KMS-11 (cell line): ENCODE results near the gene PLXNA4.

Experiments used
- H2AFZ ChIP-seq: fragments of 200-600 bp; sonication (generic); 2 replicates; pipeline ENCODE4 v1.6.1; 2016; ENCODE audit warnings: antibody characterized with exemption, mixed run types, low read depth
- H3K27ac ChIP-seq: fragments of 200-600 bp; sonication (generic); 2 replicates; pipeline ENCODE4 v1.6.1; 2016; ENCODE audit warnings: mild to moderate bottlenecking, mixed run types
- H3K27me3 ChIP-seq: fragments of 200-600 bp; sonication (generic); 2 replicates; pipeline ENCODE4 v1.6.1; 2017; ENCODE audit warnings: mild to moderate bottlenecking, low read depth, mixed run types, moderate library complexity; ENCODE audit not compliant: insufficient read depth
- H3K36me3 ChIP-seq: fragments of 200-600 bp; sonication (generic); 2 replicates; pipeline ENCODE4 v1.6.1; 2017; ENCODE audit warnings: mild to moderate bottlenecking, mixed run types; ENCODE audit not compliant: insufficient read depth
- H3K4me1 ChIP-seq: fragments of 200-600 bp; sonication (generic); 2 replicates; pipeline ENCODE4 v1.6.1; 2016; ENCODE audit warnings: mild to moderate bottlenecking, low read depth, mixed run types; ENCODE audit not compliant: poor library complexity, severe bottlenecking
- H3K4me2 ChIP-seq: fragments of 200-600 bp; sonication (generic); 2 replicates; pipeline ENCODE4 v1.7.0; 2016; ENCODE audit warnings: mild to moderate bottlenecking, mixed run types
- H3K4me3 ChIP-seq: fragments of 200-600 bp; sonication (generic); IDR thresholded peaks from 2 replicates; pipeline ENCODE4 v1.6.1; 2017; ENCODE audit warnings: low read depth, low read length, mixed read lengths; ENCODE audit not compliant: insufficient read depth
- H3K79me2 ChIP-seq: fragments of 200-600 bp; sonication (generic); 2 replicates; pipeline ENCODE4 v1.6.1; 2016; ENCODE audit warnings: low read depth, mixed run types; ENCODE audit not compliant: insufficient read depth
- H3K9ac ChIP-seq: fragments of 200-600 bp; sonication (generic); 2 replicates; pipeline ENCODE4 v1.6.1; 2016; ENCODE audit warnings: mild to moderate bottlenecking, mixed run types
- H4K20me1 ChIP-seq: fragments of 200-600 bp; sonication (generic); 2 replicates; pipeline ENCODE4 v1.6.1; 2016; ENCODE audit warnings: mild to moderate bottlenecking, mixed run types; ENCODE audit not compliant: insufficient read depth
- CTCF ChIP-seq: fragments of 200-600 bp; sonication (generic); conservative IDR thresholded peaks from 2 replicates; pipeline ENCODE4 v1.6.1; 2017; ENCODE audit warnings: low read depth, mild to moderate bottlenecking, antibody characterized with exemption, low read length, moderate library complexity, mixed read lengths

PLXNA4 gene

GRCh38 chr7:132112657-132113056 is 463.6 kb downstream of the PLXNA4 start:
- Histone ChIP-seq H3K4me2 (no peak overlapping the region), H3K79me2 (no peaks in the 10 kb centered on the region), H4K20me1 (no peaks in the 10 kb centered on the region), H3K27me3 (no peaks in the 10 kb centered on the region), H3K27ac (no peak overlapping the region), H3K9ac (no peak overlapping the region), H3K4me1 (no peaks in the 10 kb centered on the region), H3K36me3 (no peaks in the 10 kb centered on the region), H3K4me3 (no peak overlapping the region), H2AFZ (no peak overlapping the region)
- no peak for TF ChIP-seq CTCF

- Histone ChIP-seq H3K36me3 (no peaks in the 10 kb centered on the region), H3K4me1 (no peaks in the 10 kb centered on the region), H3K27ac (no peak overlapping the region), H2AFZ (no peak overlapping the region), H3K4me2 (no peak overlapping the region), H3K9ac (no peak overlapping the region), H3K4me3 (no peak overlapping the region), H3K27me3 (no peaks in the 10 kb centered on the region), H4K20me1 (no peaks in the 10 kb centered on the region), H3K79me2 (no peaks in the 10 kb centered on the region)
- no peak for TF ChIP-seq CTCF
Observed at GRCh38 chr7:132112106-132112505, 464.2 kb downstream of the PLXNA4 start.

- Histone ChIP-seq H3K27me3 (no peaks in the 10 kb centered on the region), H3K27ac (no peak overlapping the region), H3K4me3 (no peak overlapping the region), H3K4me1 (no peaks in the 10 kb centered on the region), H4K20me1 (no peaks in the 10 kb centered on the region), H3K4me2 (no peak overlapping the region), H3K9ac (no peak overlapping the region), H3K79me2 (no peaks in the 10 kb centered on the region), H2AFZ (no peak overlapping the region), H3K36me3 (no peaks in the 10 kb centered on the region)
- no peak for TF ChIP-seq CTCF
Observed at GRCh38 chr7:132110692-132111091, 465.6 kb downstream of the PLXNA4 start.

DNA sequence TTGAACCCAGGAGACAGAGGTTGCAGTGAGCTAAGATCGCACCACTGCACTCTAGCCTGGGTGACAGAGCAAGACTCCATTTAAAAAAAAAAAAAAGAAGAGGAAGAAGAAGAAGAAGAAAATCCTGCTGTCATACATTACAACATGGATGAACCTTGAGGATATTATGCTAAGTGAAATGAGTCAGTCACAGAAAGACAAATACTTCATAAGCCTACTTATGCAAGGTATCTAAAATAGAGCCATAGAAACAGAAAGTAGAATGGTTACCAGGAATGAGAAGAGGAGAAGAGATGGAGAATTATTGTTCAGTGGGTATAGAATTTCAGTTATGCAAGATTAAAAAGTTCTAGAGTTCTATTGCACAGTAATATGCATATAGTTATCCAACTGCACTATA is 466.5 kb downstream of the PLXNA4 start:
- Histone ChIP-seq H3K4me3 (no peak overlapping the region), H3K4me1 (no peaks in the 10 kb centered on the region), H2AFZ (no peak overlapping the region), H3K79me2 (no peaks in the 10 kb centered on the region), H3K27me3 (no peaks in the 10 kb centered on the region), H3K36me3 (no peaks in the 10 kb centered on the region), H3K9ac (no peak overlapping the region), H4K20me1 (no peaks in the 10 kb centered on the region), H3K27ac (no peak overlapping the region), H3K4me2 (no peak overlapping the region)
- no peak for TF ChIP-seq CTCF

DNA sequence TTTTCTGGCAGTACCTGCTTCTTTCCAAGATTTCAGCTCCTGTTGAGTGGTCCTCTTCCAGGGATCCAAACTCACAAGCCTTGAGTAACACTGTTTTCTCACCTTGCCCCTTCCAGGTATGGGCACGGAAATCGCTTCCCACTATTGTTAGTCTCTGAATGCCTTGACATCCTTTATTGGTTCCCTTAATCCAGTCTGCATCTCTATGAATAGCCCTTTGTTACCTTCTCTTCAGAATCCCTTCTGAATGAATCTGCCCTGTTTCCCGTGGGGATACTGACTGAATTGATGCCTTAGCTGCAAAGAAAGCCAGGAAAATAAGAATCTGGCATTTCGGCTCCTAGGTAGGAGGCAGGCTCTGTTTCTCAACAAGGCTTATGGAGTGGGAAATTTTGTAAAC is 467.7 kb downstream of the PLXNA4 start:
- H3K4me1 ChIP-seq = no peaks in the 10 kb centered on the region
- no peak overlapping the region for H3K4me2 ChIP-seq
- no peaks in the 10 kb centered on the region for H3K79me2 ChIP-seq
- H3K27me3 ChIP-seq = no peaks in the 10 kb centered on the region
- TF ChIP-seq CTCF = no peak
- H3K9ac ChIP-seq = no peak overlapping the region
- H3K27ac ChIP-seq = no peak overlapping the region
- no peaks in the 10 kb centered on the region for H4K20me1 ChIP-seq
- no peak overlapping the region for H3K4me3 ChIP-seq
- no peak overlapping the region for H2AFZ ChIP-seq
- no peaks in the 10 kb centered on the region for H3K36me3 ChIP-seq
